IPS-18c (cell line): ENCODE results near the gene PDE4B.
"Not testable (repeated sequence)": the region's sequence is repeated elsewhere in the genome, so short reads cannot be mapped to it uniquely, and the experiment has no call there.

Source experiments
- H3K4me3 ChIP-seq: 2 replicates; pipeline ENCODE4 v1.7.0; 2013; ENCODE audit warnings: low read depth, mild to moderate bottlenecking, low read length, moderate library complexity; ENCODE audit not compliant: insufficient read depth
- H3K9me3 ChIP-seq: one replicate; pipeline ENCODE4 v1.6.1; 2013; ENCODE audit warnings: mild to moderate bottlenecking, low read length, moderate library complexity; ENCODE audit not compliant: control insufficient read depth, insufficient read depth

Gene PDE4B

GRCh38 chr1:65958561-65959350, 166.1 kb downstream of the PDE4B start:
- Histone ChIP-seq H3K4me3 (no peak overlapping the region), H3K9me3 (no peaks in the 10 kb centered on the region)

- no peaks in the 10 kb centered on the region for H3K9me3 ChIP-seq
- H3K4me3 ChIP-seq: no peak overlapping the region
Measured at GRCh38 chr1:65959896-65960567, 167.3 kb downstream of the PDE4B start.

GRCh38 chr1:65963156-65963888, 170.6 kb downstream of the PDE4B start:
- no peak overlapping the region for H3K4me3 ChIP-seq
- H3K9me3 ChIP-seq: peaks cover 2% of the 10 kb centered on the region

GRCh38 chr1:65964123-65964522, 171.4 kb downstream of the PDE4B start:
- no peak overlapping the region for H3K4me3 ChIP-seq
- peaks cover 2% of the 10 kb centered on the region for H3K9me3 ChIP-seq

- H3K9me3 ChIP-seq: peaks cover 2% of the 10 kb centered on the region
- no peak overlapping the region for H3K4me3 ChIP-seq
Measured at GRCh38 chr1:65965112-65965996, 172.7 kb downstream of the PDE4B start.

- not testable (repeated sequence) for H3K4me3 ChIP-seq, H3K9me3 ChIP-seq
Measured at GRCh38 chr1:65967492-65967891, 174.8 kb downstream of the PDE4B start.

- peaks cover 9% of the 10 kb centered on the region for H3K9me3 ChIP-seq
- no peak overlapping the region for H3K4me3 ChIP-seq
Measured at GRCh38 chr1:65971547-65971946, 178.9 kb downstream of the PDE4B start.

GRCh38 chr1:65975708-65976107, 183.0 kb downstream of the PDE4B start:
- Histone ChIP-seq H3K9me3 (peaks cover 7% of the 10 kb centered on the region), H3K4me3 (no peak overlapping the region)

- H3K4me3 ChIP-seq: no peak overlapping the region
- H3K9me3 ChIP-seq: peaks cover 7% of the 10 kb centered on the region
Measured at GRCh38 chr1:65979136-65980044, 186.7 kb downstream of the PDE4B start.

GRCh38 chr1:65980237-65980636, 187.5 kb downstream of the PDE4B start:
- no peak overlapping the region for H3K4me3 ChIP-seq
- H3K9me3 ChIP-seq: peaks cover 7% of the 10 kb centered on the region

GRCh38 chr1:65983500-65983899, 190.8 kb downstream of the PDE4B start:
- Histone ChIP-seq H3K4me3 (no peak overlapping the region), H3K9me3 (no peaks in the 10 kb centered on the region)

- H3K9me3 ChIP-seq: no peaks in the 10 kb centered on the region
- H3K4me3 ChIP-seq: no peak overlapping the region
Measured at GRCh38 chr1:65985393-65986066, 192.8 kb downstream of the PDE4B start.

- no peak overlapping the region for H3K4me3 ChIP-seq
- H3K9me3 ChIP-seq: no peaks in the 10 kb centered on the region
Measured at GRCh38 chr1:65986146-65986545, 193.5 kb downstream of the PDE4B start.

GRCh38 chr1:65990161-65990560, 197.5 kb downstream of the PDE4B start:
- Histone ChIP-seq H3K4me3 (no peak overlapping the region), H3K9me3 (no peaks in the 10 kb centered on the region)

GRCh38 chr1:65991694-65992093, 199.0 kb downstream of the PDE4B start:
- no peak overlapping the region for H3K4me3 ChIP-seq
- no peaks in the 10 kb centered on the region for H3K9me3 ChIP-seq
